Endodermal cell (in vitro differentiated cells): ENCODE results near the gene SIT1. TPM values are rescaled to one million over a fixed set of nuclear protein-coding genes. Genes with fewer than 3 reads are reported as not detected.

Experiments used
- DNase-seq: peaks from one replicate; pipeline ENCODE4 v3.0.0-alpha.2; 2017
- H3K27ac ChIP-seq: 2 replicates; pipeline ENCODE4 v1.5.1; 2013; ENCODE audit warnings: mild to moderate bottlenecking, low read depth, low read length, moderate library complexity
- H3K27me3 ChIP-seq: 2 replicates; pipeline ENCODE4 v1.6.1; 2013; ENCODE audit warnings: mild to moderate bottlenecking, low read length, moderate library complexity; ENCODE audit not compliant: insufficient read depth, control insufficient read depth, poor library complexity, severe bottlenecking
- H3K36me3 ChIP-seq: 2 replicates; pipeline ENCODE4 v1.7.0; 2013; ENCODE audit warnings: mild to moderate bottlenecking, low read length, moderate library complexity; ENCODE audit not compliant: control insufficient read depth, insufficient read depth
- H3K4me1 ChIP-seq: one replicate; pipeline ENCODE4 v1.7.0; 2013; ENCODE audit warnings: low read length; ENCODE audit not compliant: control insufficient read depth, insufficient read depth
- H3K4me3 ChIP-seq: 2 replicates; pipeline ENCODE4 v1.5.1; 2013; ENCODE audit warnings: mild to moderate bottlenecking, low read length, moderate library complexity
- H3K9ac ChIP-seq: 2 replicates; pipeline ENCODE4 v1.6.1; 2013; ENCODE audit warnings: mild to moderate bottlenecking, low read length, moderate library complexity; ENCODE audit not compliant: poor library complexity, severe bottlenecking; ENCODE audit errors: extremely low read depth
- H3K9me3 ChIP-seq: 2 replicates; pipeline ENCODE4 v1.6.1; 2013; ENCODE audit warnings: mild to moderate bottlenecking, low read length, moderate library complexity; ENCODE audit not compliant: control insufficient read depth
- H3K27ac Mint-ChIP-seq: 2 replicates; pipeline ENCODE4 v1.8.0; 2020; ENCODE audit warnings: mixed read lengths
- H3K27me3 Mint-ChIP-seq: 2 replicates; pipeline ENCODE4 v1.8.0; 2021; ENCODE audit warnings: mild to moderate bottlenecking, mixed read lengths; ENCODE audit not compliant: insufficient read depth
- H3K36me3 Mint-ChIP-seq: 2 replicates; pipeline ENCODE4 v1.8.0; 2020; ENCODE audit warnings: low read depth, mixed read lengths
- H3K4me1 Mint-ChIP-seq: 2 replicates; pipeline ENCODE4 v1.8.0; 2020; ENCODE audit warnings: mixed read lengths
- H3K4me3 Mint-ChIP-seq: 2 replicates; pipeline ENCODE4 v1.8.0; 2020; ENCODE audit warnings: mild to moderate bottlenecking, moderate library complexity, mixed read lengths
- H3K9me3 Mint-ChIP-seq: 2 replicates; pipeline ENCODE4 v1.8.0; 2020; ENCODE audit warnings: mild to moderate bottlenecking, mixed read lengths
- CTCF ChIP-seq: fragments of 200-600 bp; sonication (generic); conservative IDR thresholded peaks from 2 replicates; pipeline ENCODE4 v1.5.0; 2021; ENCODE audit warnings: antibody characterized with exemption, mild to moderate bottlenecking
- WGBS, 2 experiments: methylation state at CpG; one replicate each; pipeline versions ENCODE4 v1.1.5 to v1.1.7; 2013; ENCODE audit warnings: missing lambda C conversion rate in 2 of 2, mixed read lengths in 1 of 2; ENCODE audit not compliant: insufficient coverage in 1 of 2, insufficient read length in 1 of 2; 5-methylcytosine and 5-hydroxymethylcytosine counted together
- total RNA-seq, 2 donors: library from RNA; stranded (reverse); fragmentation: NEBNext Ultra II Directional in 1 of 2; extraction: Animal tissue kit (Norgen Biotek cat#: 25700) in 1 of 2; gene quantifications; 2 replicates in 1 of 2; 3 replicates in 1 of 2; pipeline ENCODE4 v1.2.1, GENCODE V29; 2021

The SIT1 gene
- total RNA-seq, 2 donors from 2014 or later, result 0.22 TPM; not detected in 1

GRCh38 chr9:35605351-35606137, 45.2 kb downstream of the SIT1 start:
- WGBS, 2 experiments, result 0 to 2% methylated on average over 34 to 76 of the region's 76 CpGs
- peak; percentile 69 for DNase-seq
- peak overlapping the region; percentile 81 for H3K4me3 Mint-ChIP-seq
- peaks cover 18% of the 10 kb centered on the region for H3K36me3 Mint-ChIP-seq
- no peak overlapping the region for H3K27ac ChIP-seq
- peak overlapping the region; percentile 94 for H3K4me3 ChIP-seq
- H3K9me3 ChIP-seq, result no peaks in the 10 kb centered on the region
- peaks cover 2% of the 10 kb centered on the region for H3K27me3 Mint-ChIP-seq
- peaks cover 6% of the 10 kb centered on the region for H3K4me1 ChIP-seq
- no peaks in the 10 kb centered on the region for H3K27me3 ChIP-seq
- no peak for TF ChIP-seq CTCF
- H3K36me3 ChIP-seq, result peaks cover 14% of the 10 kb centered on the region
- H3K27ac Mint-ChIP-seq, result no peak overlapping the region
- H3K4me1 Mint-ChIP-seq, result peaks cover 5% of the 10 kb centered on the region
- peak overlapping the region; percentile 47 for H3K9ac ChIP-seq
- no peaks in the 10 kb centered on the region for H3K9me3 Mint-ChIP-seq

- peaks cover 14% of the 10 kb centered on the region for H3K36me3 ChIP-seq
- peak within 1 kb of the TSS; percentile 85 for H3K27ac ChIP-seq
- no peaks in the 10 kb centered on the region for H3K27me3 ChIP-seq
- no peak for TF ChIP-seq CTCF
- Mint-ChIP-seq H3K27ac (peak within 1 kb of the TSS; percentile 98), H3K27me3 (peaks cover 2% of the 10 kb centered on the region), H3K4me3 (peak within 1 kb of the TSS; percentile 81), H3K4me1 (peaks cover 5% of the 10 kb centered on the region), H3K9me3 (no peaks in the 10 kb centered on the region), H3K36me3 (peaks cover 18% of the 10 kb centered on the region)
- peaks cover 6% of the 10 kb centered on the region for H3K4me1 ChIP-seq
- H3K9ac ChIP-seq, result peak within 1 kb of the TSS; percentile 70
- H3K4me3 ChIP-seq, result peak within 1 kb of the TSS; percentile 94
- 0 to 1% methylated on average over 15 to 55 of the region's 55 CpGs for WGBS, 2 experiments
- no peaks in the 10 kb centered on the region for H3K9me3 ChIP-seq
- peak; percentile 95 for DNase-seq
Measured at GRCh38 chr9:35604578-35605350, 46.0 kb downstream of the SIT1 start, which contains the start of gene TESK1. TESK1 (plus strand) TSS chr9:35605262; CDS start chr9:35605620, 358 bp downstream.

GRCh38 chr9:35603986-35604577, 46.6 kb downstream of the SIT1 start:
- Histone ChIP-seq H3K4me1 (peaks cover 6% of the 10 kb centered on the region), H3K36me3 (peaks cover 14% of the 10 kb centered on the region), H3K27me3 (no peaks in the 10 kb centered on the region), H3K9ac (peak overlapping the region; percentile 70), H3K27ac (peak overlapping the region; percentile 85), H3K9me3 (no peaks in the 10 kb centered on the region), H3K4me3 (peak overlapping the region; percentile 87)
- H3K27ac Mint-ChIP-seq, result peak overlapping the region; percentile 98
- H3K9me3 Mint-ChIP-seq, result no peaks in the 10 kb centered on the region
- peaks cover 18% of the 10 kb centered on the region for H3K36me3 Mint-ChIP-seq
- peak; percentile 98 for TF ChIP-seq CTCF
- H3K27me3 Mint-ChIP-seq, result peaks cover 2% of the 10 kb centered on the region
- 0 to 1% methylated on average over 28 to 41 of the region's 41 CpGs for WGBS, 2 experiments
- peak; percentile 100 for DNase-seq
- H3K4me1 Mint-ChIP-seq, result peaks cover 5% of the 10 kb centered on the region
- peak overlapping the region; percentile 81 for H3K4me3 Mint-ChIP-seq
